LNCAP (cell line): ENCODE measurements around the gene TMEM258.

Experiments
- CTCF ChIP-seq: fragments of 450-650 bp; IDR thresholded peaks from 2 replicates; pipeline ENCODE4 v1.5.1; 2017; ENCODE audit warnings: mild to moderate bottlenecking

TMEM258 gene

GRCh38 chr11:61816736-61817455 is 24.5 kb upstream of the TMEM258 start, which contains the start of gene FADS1:
Gene FADS1 (minus strand): TSS chr11:61817003. CDS start chr11:61816929, 74 bp downstream.
- peak; percentile 68 for TF ChIP-seq CTCF

- TF ChIP-seq CTCF = no peak
These were observed 23.7 kb upstream of the TMEM258 start for GRCh38 chr11:61815790-61816735.

GRCh38 chr11:61814958-61815789 is 22.8 kb upstream of the TMEM258 start:
- TF ChIP-seq CTCF = no peak

- TF ChIP-seq CTCF = no peak
These were observed 22.0 kb upstream of the TMEM258 start for GRCh38 chr11:61814247-61814957.

- TF ChIP-seq CTCF = no peak
These were observed 20.5 kb upstream of the TMEM258 start for GRCh38 chr11:61812736-61813411.

GRCh38 chr11:61811831-61812230 is 19.4 kb upstream of the TMEM258 start:
- TF ChIP-seq CTCF = no peak
